Left lobe of liver (tissue), 2 donors: ENCODE measurements around the gene QSOX1. TPM values are rescaled to one million over a fixed set of nuclear protein-coding genes. Genes with fewer than 3 reads are reported as not detected.

ENCODE experiments used
- ATAC-seq: fragments of 200-7000 bp; cut with Tn5 transposase; one replicate; pipeline ENCODE4 v1.9.1; 2020; ENCODE audit warnings: mild to moderate bottlenecking, moderate library complexity
- DNase-seq: peaks from one replicate; pipeline ENCODE4 v3.0.0-alpha.2; 2020; ENCODE audit warnings: low spot score
- total RNA-seq: library from RNA; stranded (reverse); gene quantifications from one replicate; pipeline ENCODE4 v1.2.1, GENCODE V29; 2021
- donor health status: DM: no; HTN: no; CAD: no; lungs with moderate emphysema.
- donor health status: DM: no; HTN: yes; CAD: no.

The QSOX1 gene
- total RNA-seq, 1 donor from 2014 or later = 41.1 TPM

DNA sequence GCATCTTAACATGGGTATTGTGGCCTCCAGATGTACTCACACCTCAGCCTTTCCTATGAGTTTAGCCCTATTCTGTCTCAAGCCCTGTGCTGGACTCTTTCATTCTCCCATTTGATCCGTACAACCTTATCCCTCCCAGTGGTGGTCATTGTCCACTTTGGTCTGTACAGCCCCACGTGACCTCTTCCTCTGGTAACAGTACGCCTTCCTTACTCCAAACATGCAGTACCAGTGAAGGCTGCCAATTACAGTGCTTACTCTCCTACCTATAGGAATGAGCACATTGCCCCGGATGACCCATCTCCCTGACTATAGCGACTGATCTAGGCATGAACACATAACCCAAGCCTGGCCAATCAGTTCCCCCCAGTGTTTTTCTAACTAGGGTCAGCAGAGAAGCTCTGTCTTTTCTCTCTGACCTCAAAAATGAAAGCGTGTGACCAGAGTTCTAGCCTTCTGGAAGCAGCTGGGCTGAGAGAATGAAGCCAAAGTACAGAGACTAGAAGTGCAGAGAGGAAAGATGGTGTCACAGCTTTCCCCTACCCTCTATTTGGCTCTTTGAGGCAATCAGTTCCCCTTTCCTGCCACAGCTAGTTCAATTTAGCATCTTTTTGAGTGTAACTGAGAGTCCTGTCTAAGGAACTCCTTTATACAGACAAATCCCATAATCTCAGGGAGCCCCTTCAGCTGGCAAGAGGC is 9.9 kb upstream of the QSOX1 start:
- DNase-seq (no peak), ATAC-seq (no peak)

DNA sequence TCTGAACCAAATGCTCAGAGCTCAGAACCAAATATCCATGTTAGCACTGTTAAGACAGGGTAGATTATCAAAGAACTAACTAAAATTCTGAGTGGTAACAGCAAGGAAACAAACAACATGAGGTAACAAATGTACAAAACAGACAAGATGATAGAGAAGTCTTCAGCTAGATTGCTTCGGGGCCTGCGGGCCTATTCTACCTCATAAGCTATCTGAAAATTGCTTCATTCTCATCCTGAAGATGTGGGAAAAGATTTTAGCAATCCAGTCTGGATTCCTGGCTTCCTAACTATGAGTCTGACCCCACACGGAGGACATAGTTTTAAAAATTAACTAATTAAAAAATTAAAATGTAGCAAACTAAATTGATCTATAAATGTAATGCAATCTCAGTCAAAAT is 9.2 kb upstream of the QSOX1 start:
- no peak for ATAC-seq
- no peak for DNase-seq

DNA sequence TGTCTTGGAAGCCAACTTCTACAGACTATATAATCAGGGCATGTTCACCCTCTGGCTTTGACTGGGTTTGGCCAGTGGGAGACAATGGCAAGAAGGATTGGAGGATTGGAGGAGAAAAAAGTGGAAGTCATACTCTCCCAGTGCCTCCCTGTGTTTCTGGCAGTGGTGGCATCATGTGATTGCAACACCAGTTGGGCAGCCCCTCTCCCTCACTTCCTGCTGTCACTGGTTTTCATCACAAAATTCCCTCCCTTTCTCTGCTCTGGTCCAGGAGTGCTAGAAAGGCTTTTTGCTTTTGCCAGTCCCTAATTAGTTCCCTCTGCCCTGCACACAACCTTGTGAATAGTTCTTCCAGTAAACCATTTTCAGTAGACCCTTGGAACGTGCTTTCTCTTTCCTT is 3.7 kb upstream of the QSOX1 start:
- ATAC-seq (no peak), DNase-seq (peak; percentile 35)

DNA sequence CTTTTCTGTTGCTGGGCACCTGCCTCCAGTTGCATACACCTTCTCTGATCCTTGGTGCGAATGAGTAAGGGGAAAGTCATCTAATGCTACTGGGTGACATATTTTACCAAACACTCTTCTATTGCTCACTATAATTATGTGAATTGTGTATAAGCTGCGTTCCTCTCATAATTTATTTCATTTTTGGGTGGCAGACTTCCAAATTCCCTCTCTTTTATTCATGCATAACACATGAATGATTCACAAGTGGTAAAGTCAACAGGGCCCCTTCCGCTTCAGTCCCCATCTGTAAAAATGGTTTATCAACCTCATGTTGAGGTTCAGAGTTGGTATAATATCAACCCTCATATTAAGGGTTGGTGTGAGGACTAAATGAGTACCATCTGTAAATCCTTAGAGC is 3.2 kb upstream of the QSOX1 start:
- DNase-seq (peak; percentile 14), ATAC-seq (no peak)

DNA sequence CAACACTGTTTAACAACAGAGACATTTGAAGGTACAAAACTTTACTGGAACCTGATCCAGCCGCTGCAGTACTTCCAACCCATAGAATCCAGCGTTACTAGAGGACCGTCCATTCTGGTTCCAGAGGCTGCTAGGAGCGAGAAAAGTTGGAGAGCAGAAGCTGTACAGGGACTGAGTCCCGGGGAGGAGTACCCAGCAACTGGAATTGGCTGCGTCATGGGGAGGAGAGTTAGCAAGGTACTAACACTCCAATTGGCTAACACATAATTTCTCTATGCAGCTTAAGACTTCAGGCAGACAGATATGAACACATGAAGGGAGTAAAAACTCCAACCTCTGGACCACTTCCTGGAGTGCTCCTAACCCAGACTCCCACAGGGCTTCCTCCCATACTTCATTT is 2.1 kb upstream of the QSOX1 start:
- no peak for ATAC-seq
- no peak for DNase-seq

DNA sequence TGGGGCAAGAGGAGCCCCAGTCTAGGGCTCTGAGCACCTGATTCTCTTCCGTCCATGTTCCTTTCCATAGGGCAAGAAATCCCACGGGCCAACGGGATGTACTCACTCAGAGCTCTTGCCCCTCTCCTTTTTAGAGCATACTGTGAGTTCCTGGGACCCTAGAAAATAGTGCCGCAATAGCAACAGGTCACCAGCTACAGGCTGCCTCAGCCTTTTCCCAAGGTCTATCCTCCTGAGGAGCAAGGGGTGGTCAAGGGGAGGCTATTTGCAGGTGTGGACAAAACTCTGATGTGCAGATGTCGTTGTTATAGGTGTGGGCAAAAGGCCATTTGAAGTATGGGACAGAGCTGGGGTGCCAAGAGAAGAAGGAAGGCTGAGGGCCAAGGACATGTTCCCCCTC is 1.6 kb upstream of the QSOX1 start:
- no peak for ATAC-seq
- peak; percentile 37 for DNase-seq

DNA sequence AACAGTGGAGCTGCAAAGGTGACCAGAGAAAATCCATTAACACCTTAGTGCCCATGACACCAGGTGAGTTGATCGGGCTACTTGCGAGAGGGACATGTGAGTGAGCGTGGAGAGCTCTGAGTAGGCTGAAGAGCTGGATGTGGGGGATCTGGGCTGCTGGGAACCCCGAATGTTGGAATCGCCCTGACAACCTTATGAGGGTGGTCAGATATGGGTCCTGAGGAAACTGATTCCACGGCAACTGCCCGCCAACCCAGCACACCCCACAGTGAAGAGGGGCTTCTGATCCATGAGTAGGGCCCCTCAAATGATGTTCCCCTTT is 705 bp upstream of the QSOX1 start:
- no peak for ATAC-seq

DNA sequence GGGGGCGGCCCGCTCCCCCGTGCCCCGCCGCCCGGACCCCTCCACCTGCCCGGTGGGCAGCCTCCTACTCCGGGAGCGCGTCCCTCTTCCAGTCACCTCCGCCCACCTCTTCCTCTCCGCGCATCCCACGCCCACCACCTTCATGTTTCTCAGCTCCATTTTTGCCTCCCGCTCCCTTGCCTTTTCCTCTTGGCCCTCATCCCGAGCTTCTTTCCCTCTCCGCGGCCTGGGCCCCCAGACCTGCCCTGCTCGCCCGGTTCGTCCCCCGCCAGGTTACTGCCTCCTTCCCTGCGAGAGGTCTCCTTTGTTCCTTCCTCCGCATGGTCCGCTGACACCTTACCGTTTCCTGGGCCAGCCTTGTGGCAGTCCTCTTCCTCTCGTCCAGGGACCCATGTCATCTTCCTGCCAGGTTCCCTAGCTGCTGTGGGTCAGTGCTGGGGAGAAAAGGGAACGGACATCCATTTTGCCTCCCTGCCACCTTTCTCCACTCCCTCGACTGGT is 563 bp downstream of the QSOX1 start:
- DNase-seq = peak; percentile 49
- ATAC-seq = no peak

More for the DNA sequence above, 705 bp upstream of the QSOX1 start:
- DNase-seq = no peak

DNA sequence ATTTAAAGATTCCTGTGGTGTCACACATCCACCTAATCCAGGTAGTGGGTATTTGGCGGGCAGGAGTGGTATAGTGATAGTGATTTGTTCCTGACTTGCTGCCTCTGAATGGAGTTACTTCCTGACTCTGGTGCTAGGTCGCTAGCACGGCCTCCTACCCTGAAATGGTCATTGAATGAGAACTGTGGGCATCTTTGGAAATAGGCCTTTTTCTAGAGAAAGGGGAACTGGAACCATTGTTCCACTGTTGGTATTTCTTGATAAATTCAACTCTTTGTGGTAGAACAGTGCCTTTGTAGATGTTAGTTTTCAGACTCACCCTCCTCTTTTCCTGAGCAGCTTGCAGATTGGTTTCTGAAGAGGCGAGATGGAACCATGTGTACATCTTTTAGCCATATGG is 1.5 kb downstream of the QSOX1 start:
- no peak for ATAC-seq
- DNase-seq = peak; percentile 23

DNA sequence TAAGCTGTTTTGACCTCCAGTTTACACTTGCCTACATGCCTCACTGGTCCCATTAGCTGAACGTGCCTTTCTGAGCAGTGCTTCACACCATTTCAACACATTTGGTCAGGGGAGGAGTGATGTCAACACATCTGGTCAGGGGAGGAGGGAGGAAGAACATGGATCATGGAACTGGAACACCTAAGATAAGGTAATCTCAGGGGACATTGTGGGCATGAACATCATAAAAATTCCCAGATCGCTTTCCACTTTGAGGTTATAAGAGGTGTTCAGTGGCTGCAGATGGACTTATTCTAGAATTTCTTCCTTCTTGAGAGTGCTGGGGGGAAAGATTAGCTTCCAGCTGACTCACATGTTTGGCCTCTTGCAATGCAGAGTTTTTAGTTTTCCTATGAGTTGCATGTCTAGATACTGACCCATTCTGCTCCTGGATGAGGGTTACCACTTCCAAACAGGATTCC is 2.0 kb downstream of the QSOX1 start:
- DNase-seq = peak; percentile 33
- no peak for ATAC-seq

DNA sequence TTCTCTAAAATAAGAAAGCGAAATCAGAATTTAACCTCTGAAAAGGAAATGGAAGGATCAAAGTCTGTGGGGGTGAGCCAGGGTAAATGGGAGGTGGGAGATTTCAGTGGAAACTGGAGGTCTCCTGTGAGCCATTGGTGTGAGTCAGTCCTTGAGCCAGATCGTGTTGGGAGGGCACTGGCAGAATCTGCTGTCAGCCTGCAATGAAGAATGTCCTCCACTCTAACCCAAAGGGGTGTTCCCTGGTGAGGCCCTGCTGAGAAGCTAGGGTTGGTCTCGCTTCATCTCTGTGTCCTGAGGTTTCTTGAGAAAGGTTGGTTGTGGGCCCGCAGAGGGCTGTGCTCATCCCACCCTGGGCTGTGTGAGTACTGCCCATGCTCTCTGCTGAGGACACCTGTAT is 2.4 kb downstream of the QSOX1 start:
- ATAC-seq = no peak
- DNase-seq = peak; percentile 45

DNA sequence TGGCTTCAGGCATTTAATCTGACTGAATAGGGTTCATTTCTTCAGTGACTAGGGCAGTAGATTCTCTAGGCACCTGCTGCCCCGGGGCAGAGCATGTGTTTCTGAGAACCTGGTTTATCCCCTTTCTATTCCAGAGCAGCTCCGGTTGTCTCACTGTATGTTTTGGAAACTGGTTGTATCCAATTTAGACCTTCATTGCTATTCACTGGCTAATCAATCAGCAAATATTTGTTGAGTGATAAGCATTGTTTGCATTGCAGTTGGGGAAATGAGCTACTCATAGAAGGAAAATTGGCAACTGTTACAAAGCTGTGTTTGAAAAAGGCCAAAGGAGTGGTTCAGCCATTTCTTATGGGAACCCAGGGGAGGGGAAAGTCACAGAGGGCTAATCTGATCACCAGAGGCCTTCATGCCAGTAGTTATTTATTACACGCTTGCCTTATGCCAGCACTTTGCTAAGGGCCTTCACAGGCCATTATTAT is 2.9 kb downstream of the QSOX1 start:
- peak; percentile 73 for ATAC-seq
- DNase-seq = peak; percentile 60

DNA sequence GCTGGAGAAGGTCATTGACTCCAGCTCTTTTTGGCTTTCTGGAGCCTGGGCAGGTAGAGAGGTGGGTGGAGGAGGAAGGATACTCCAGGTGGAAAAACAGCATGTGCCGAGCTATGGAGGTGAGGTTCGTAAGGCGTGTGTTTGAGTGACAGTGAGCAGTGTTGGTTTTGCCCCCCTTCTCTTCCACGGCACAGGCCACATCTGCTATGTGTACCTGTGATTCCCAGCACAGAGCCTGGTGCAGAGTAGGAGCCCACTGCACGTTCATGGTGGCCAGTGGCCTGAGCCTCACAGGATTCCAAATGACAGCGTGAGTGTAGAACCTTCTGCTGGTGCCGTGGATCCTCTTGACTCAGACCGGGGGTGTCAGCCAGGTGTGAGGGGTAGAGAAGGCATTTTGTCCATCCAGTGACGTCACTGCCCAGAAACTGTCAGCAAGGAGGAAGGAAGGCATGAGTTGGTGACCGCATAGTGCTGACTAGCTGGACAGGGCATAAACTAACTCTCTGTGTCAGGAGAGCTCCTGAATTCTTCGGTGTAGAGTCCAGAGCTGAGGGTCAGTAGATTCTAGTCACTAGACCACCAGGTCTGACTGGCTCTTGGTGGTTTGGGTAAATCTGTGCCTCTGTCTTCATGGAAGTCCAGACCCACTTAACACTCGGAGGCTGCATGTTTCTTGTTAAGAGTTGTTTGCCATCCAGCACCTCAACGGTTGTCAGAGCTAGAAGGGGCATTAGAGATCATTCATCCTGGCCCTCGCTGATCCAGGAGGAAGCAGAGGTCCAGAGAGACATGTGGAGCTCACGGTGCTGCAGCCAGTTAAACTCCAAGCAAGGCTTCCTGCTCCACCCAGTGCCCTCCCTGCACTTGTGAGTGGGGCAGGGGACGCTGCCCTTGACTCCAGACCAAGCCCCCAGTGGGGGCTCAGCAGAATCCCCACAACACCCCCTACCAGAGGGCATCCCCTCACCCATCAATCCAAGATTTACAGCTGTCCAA is 3.8 kb downstream of the QSOX1 start:
- ATAC-seq (no peak), DNase-seq (peak; percentile 46)

DNA sequence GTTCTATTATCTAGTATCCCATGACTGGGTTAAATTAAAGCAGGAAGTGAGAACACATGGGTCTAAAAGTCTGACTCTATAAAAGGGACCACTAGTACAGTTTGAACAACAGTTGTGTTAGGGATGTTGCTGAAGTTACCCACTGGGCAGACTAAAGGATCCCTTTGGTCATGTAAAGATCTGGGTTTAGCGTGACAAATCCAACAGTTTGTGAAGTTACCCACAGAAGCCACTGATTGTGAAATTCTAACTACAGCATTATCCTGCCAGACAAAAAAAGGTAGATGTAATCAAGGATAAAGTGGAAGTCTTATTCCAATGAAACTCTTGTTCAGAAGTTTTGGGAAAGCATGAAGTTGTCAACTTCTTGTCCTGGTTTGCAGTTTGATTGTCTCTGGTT is 5.7 kb downstream of the QSOX1 start:
- ATAC-seq = no peak
- DNase-seq = peak; percentile 10

DNA sequence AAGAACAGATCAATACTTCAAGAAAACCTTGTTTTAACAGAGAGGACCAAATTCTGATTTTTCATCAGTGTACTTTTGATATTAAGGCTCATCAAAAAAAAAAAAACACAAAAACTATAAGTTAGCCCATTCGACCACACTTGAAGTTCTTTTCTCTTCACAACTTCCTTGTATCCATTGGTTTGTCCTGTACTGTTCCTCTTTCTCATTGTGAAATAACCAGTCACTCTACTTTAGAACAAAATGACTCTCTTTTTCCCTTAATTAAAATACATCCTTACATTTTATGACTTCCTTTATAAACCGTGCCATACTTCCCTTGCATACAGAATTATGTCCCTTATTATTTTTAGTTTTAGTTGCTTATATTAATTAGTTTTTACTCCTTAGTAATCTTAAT is 8.4 kb downstream of the QSOX1 start:
- no peak for DNase-seq
- ATAC-seq = no peak

DNA sequence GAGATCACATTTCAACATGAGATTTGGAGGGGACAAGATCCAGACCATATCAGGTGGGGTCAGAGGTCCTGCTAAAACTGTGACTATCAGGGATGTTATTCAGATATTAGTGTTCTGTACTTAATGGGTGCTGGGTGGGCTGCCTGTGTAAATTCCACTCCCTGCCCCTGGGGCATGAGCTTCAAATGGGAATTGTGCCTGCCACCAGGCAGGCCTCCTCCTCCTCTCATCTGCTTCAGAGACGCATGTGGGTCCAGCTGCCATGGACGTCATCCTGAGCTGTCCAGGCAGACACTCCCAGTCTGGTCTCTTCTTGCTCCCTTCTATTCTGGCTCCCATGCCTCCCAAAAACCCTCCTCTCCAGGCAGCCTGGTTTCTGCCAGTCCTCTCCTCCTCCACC is 10.4 kb downstream of the QSOX1 start:
- DNase-seq = no peak

DNA sequence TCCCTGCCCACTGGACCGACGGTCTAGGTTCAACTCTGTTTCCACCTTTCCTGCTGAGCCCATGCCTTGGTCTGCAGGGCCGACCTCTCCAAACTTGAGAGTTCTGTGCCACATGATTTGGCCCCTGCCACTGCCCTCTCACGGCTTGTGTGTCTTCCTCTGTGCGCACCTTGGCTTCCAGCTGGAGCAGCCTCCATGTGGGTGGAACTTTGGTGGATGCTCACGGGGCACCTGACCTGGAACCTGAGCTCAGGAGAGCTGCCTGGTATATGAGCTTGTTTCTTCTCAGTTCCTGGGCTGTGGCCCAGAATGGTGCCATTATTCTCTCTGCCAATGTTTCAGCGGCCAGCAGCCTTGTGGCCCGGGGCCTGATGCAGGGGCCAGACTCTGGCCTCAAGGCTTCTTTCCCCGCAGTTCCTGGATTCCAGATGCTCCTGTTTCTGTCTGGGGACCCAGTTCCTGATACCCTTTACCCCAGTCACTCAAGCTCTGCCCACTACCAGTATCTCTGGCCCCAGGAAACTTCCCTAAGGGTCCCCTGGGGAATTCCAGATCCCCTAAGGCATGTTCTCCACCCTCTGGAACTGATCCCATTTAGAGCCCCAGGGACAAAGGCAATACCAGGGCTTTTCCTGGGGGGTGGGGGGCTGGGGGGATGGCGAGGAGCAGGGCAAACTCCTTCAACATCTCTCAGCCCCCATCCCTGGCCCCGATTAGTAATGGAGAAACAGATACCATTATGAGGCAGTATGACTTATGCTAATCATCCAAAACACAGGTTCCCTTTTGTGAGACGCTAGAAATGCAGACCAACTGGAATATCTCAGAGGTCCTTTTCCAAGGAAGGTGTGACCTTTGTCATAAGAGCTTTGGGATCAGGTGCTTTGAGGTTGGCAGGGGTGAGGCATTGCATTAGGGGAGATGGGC is 11.1 kb downstream of the QSOX1 start:
- DNase-seq = no peak
- no peak for ATAC-seq

More for the DNA sequence above, 10.4 kb downstream of the QSOX1 start:
- no peak for ATAC-seq

DNA sequence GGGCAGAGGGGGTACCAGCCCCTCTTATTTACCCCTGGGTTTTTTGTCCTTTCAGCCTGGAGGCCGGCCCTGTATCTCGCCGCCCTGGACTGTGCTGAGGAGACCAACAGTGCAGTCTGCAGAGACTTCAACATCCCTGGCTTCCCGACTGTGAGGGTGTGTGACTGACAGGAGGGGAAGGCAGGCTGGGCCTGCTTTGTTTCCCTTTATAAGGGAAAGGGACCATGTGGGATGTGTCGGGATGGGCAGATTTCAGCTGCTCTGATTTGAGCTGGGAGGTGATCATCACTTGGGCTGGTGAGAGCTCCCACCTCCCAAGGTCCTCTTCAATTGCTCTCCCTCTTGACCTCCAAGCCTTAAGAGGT is 11.7 kb downstream of the QSOX1 start:
- ATAC-seq (no peak), DNase-seq (no peak)

DNA sequence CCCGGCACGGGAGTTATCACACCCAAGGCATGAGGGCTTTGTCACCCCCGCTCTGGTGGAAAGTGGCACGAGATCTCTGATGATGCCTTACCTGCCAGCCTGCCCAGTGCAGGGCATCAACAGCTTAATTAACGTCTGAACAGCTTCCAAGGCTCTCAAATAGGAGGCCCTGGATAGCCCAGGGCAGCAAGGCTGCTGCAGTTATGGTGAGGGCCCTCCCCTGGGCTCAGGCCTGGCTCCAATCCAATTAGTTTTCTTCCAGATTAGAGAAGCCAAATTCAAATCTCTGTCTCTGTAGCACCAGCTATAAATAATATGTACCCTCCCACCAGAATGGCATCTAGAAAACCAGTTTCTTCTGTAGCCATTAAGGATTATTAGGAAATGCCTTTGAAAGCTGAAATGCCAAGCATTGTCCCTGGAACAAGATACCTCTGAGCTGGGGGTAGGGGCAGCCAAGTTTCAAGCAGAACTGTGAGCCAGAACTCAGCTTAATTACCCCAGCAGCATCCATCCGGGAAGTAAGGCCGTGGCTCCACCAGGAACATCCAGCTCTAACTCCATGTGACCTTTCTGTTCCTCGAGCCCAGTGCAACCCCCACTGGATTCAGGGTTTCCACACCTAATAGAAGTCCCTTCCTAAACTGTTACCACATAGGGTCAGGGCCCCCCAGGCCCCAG is 12.5 kb downstream of the QSOX1 start:
- DNase-seq = no peak
- ATAC-seq = no peak
